GM12892 (cell line): ENCODE results near the gene SDC3.

Experiments
- POLR2A ChIP-seq: IDR thresholded peaks from 2 replicates; pipeline ENCODE4 v1.6.1; 2011; ENCODE audit warnings: low read depth, low read length, control low read depth
- POLR2AphosphoS5 ChIP-seq: IDR thresholded peaks from 2 replicates; pipeline ENCODE4 v1.6.1; 2011; ENCODE audit warnings: low read depth, low read length, control low read depth
- TAF1 ChIP-seq: IDR thresholded peaks from 2 replicates; pipeline ENCODE4 v1.6.1; 2011; ENCODE audit warnings: low read depth, mild to moderate bottlenecking, control low read depth, low read length, borderline replicate concordance

- TF ChIP-seq POLR2A (no peak), POLR2AphosphoS5 (no peak), TAF1 (no peak)
Measured at GRCh38 chr1:30892671-30893073, 15.9 kb downstream of the SDC3 start.
